ENCODE data around the gene SLC22A3.

DNA sequence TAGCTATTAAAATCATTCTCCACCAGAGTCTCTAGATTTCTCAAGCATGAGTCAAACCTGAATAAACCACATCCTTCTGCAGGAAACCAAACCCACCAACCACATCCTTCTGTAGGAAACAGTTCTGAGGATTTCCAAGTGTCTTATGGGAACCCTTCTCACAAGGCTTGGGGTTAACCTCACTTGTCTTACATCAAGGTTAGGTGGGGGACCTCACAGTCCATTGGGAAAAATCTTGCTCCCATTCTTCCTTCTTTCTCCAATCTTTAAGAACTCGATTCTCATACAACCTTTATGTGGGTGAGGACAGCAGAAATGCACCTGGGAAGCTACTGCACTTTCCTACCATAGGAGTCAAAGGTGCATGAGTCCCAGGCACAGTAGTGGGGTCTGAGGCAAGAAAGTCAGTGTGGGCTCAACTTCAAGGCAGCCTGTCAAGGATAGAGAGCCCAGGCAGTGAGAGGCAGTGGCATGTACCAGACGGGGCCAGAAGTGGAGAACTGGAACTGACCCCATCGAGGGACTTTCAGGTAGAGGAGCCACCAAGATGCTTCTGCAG is 114.5 kb downstream of the SLC22A3 start:
- TF ChIP-seq EZH2 (IDR thresholded peaks at IDR 0.05; ENCODE audit: borderline replicate concordance, low read length), result no peak
- no peak for TF ChIP-seq CTCF (conservative IDR thresholded peaks at IDR 0.05 in 1 of 2, IDR thresholded peaks at IDR 0.05 in 1 of 2; ENCODE audit: extremely low read depth in 1 of 2, insufficient read depth in 1 of 2, low read depth in 1 of 2, low read length in 2 of 2)

All from mammary epithelial cell (primary cell).